HG03045 (cell line): ENCODE measurements around the gene EIF3J.
"Not testable (repeated sequence)": the region's sequence is repeated elsewhere in the genome, so short reads cannot be mapped to it uniquely, and the experiment has no call there.

ENCODE experiments used
- ATAC-seq: cut with Tn5 transposase; IDR thresholded peaks from one replicate; pipeline ENCODE4 v1.9.1; 2021; ENCODE audit warnings: mild to moderate bottlenecking, moderate library complexity; ENCODE audit not compliant: unreplicated experiment

EIF3J gene

DNA sequence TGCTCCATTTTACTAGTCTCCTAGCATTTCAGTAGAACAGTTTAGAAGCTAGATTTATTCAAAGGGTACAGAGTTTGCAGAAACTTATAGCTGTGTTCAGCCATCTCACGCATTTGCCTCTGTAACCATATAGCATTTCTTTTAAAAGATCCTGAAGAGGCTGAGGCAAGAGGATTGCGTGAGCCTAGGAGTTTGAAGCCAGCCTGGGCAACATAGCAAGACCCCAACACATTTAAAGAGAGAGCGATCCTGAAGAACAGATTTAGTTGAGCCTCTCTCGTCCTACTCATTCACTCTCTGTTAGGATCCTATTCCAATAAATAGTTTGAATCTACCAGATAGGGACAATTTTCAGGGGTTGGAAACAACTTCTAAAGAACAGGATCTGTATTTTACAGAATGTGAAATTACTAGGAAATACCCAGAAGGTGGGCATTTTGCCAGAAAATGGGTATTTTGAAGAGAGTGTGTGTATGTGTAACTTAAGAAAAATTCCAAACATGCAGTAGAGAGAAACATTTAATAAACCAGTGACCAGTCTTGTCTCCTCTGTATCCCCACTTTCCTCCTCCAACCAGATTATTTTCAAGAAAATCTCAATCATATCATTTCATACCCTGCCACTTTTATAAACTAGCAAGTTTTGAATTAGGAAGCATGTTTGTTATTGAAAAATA, 4.5 kb downstream of the EIF3J start:
- no peak for ATAC-seq

DNA sequence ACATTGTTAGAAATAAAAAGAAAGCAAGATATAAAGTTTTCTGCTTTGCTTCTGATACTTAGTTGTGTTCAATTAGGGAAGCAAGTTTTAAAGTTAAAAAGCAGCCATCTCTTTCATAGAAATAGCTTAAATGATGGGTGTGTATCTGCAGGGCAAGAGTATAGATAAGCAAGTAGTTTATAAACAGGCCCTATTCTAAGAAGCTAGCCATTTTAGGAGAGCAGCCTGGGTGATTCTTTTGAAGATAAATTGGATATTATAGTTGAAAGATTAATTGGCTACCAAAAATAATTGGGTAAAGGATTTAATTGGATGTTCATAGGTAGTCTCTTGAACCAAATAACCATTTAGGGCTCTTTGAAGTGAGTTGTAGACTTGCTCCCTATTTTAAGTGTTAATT, 5.6 kb downstream of the EIF3J start:
- ATAC-seq, result no peak

DNA sequence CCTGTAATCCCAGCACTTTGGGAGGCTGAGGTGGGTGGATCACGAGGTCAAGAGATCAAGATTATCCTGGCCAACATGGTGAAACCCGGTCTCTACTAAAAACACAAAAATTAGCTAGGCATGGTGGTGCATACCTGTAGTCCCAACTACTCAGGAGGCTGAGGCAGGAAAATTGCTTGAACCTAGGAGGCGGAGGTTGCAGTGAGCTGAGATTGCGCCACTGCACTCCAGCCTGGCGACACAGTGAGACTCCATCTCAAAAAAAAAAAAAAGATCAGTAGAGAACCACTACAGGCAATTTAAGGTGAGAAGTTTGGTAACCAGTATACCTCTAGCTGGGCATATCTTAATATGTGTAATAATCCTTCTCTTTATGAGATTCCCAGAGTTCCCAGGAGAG, 7.8 kb downstream of the EIF3J start:
- ATAC-seq, result not testable (repeated sequence)

DNA sequence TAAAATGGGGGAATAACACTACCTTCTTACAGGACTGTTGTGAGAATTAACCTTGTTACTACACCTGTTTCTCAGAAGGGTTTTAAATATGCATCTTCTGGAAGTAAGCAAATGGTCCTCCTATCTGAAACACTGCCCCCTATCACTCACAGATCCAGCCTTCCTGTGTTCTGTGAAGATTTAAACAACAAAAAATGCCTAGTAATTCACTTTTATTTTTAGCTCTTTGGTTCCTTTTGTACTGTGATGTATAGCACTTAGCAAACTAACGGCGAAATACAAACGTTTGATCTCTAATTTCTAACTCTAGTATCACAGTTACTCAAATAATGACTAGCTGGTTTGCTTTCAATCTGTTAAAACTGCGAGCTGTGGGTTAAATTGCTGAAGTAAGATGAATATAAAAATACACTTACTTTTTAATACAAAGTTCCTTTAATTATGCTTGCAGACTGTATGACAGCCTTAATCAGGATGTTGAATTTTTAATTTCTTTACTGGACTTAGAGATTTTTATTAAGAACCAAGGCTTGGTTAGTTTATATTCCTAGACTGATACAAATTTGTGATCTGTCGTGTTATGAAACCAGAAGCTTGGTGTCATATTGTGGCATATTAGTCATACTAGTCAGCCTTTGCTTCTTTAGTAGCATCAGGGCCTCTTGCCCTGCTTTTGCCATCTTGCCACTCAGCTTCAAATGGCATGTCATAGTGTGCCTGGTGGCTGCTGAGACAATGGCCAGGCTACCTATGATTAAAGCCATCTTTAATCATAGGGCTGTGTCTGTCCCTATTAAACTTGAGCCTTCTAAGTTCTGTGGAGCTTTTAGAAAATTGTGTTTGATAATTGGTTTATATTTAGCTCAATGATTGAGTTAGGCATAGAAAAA, 9.2 kb downstream of the EIF3J start:
- peak; percentile 56 for ATAC-seq

DNA sequence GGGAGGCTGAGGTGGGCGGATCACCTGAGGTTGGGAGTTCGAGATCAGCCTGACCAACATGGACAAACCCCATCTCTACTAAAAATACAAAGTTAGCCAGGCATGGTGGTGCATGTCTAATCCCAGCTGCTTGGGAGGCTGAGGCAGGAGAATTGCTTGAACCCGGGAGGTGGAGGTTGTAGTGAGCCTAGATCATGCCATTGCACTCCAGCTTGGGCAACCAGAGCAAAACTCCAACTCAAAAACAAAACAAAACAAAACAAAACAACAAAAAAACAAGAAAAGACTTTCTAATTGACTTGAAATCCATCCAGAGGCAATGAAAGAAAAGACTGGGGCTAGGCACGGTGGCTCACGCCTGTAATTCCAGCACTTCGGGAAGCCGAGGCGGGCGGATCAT, 12.2 kb downstream of the EIF3J start:
- not testable (repeated sequence) for ATAC-seq

DNA sequence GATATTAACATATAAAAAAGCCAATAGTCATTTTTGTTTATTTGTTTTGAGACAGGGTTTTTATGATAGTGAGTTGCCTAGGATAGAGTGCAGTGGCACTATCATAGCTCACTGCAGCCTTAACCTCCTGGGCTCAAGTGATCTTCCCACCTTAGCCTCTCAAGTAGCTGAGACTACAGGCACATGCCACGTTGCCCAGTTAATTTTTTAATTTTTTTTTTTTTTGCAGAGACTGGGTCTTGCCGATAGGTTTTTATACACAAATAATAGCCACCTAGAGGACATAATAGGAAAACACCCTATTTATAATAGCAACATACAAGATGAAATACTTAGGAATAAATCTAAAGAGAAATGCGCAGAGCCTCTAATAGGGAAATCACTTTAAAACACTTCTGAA, 13.3 kb downstream of the EIF3J start:
- ATAC-seq, result no peak

DNA sequence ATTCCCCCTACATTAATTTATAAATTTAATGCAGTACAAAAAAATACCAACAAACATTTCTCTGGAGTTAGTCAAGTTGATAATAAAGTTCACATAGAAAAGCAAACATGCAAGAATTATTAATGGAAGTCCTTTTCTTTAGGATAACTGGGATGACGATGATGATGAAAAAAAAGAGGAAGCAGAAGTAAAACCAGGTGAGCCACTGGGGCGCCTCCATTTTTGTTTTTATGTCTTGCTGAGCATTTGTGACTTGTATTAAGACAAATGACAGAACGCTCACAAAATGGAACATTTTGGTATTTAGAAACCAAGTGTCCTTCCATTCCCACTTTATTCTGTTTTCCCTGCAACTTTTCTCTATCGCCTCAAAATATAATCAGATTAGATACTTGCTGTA, 13.8 kb downstream of the EIF3J start:
- ATAC-seq, result no peak

DNA sequence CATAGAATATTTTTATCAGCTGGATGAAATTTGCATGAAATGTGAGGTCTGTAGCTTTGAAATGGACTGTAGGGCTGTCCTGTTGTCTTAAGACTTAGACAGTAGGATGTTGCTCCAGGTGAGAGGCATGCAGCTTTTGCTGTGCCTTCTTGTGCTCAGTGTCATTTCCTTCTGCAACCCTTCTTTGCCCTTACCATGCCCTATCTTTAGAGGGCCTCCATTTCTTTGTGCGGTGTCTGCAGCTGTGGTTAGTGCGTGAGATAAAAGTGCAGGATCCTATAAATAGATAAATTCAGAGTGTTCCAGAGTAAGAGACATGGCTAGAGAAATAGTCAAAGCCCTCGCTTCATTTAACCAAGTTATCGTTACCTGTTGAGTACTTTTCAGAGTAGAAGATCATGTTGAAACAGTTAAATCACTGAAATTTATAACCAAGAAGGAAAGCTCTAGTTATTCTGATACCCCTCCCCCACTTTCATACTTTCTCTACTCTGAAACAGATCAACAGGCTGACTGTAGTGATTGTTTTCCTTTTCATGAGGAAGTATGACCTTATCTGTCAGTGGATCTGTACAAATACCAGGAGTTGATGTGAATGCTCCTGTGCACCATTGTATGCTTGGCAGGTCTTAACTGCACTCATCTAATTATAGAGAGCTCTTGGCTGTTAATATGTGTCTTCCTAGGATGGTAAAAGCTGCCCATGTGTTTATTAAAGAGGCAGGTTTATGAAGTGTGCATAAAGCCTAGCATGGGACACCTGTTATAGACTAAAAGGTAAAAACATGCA, 18.2 kb downstream of the EIF3J start:
- no peak for ATAC-seq

DNA sequence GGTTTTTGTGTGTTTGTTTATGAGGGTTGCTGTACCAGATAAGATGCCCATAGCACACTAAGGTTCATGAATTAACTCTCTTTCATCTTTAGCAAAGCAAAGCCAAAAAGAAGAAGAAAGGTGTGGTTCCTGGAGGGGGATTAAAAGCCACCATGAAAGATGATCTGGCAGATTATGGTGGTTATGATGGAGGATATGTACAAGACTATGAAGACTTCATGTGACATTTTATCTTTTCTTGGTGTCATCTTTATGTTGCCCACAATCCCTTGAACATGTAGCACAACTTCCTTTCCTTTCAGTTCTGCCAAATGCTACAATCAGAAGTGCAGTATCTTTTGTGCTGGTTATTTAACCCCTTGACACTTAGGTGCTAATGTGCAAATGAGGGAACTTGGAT, 24.0 kb downstream of the EIF3J start:
- not testable (repeated sequence) for ATAC-seq

DNA sequence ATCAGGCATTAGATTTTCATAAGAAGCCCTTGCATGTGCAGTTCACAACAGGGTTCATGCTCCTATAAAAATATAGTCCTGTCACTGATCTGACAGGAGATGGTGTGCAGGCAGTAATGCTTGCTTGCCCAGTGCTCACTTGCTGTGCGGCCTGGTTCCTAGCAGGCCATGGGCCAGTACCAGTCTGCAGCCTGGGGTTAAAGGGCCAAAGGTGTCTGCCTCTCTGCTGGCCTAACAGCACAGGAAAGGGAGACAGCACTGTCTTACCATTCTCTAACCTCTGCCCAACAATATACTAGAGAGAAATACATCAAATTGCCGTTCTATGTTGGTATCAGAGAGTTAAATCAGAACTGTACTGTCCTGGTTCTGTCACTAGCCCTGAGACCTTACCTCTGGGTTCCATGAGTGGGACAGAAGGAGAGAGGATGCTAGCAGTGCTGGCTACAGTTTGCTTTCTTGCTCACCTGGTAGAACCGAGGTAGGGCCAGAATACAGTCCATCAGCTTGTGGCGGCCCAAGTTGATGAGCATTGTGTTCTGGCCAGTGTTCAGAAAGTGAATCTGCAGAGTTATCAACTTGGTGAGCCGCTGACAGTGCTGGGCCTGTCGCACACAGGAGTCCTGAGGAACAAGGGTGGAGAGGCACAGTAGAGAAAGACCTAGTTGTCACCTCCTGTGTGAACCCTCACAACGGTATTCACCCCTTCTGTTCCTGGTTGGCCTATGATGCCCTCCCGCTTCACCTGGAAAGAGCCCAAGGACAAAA, 28.6 kb downstream of the EIF3J start:
- no peak for ATAC-seq

DNA sequence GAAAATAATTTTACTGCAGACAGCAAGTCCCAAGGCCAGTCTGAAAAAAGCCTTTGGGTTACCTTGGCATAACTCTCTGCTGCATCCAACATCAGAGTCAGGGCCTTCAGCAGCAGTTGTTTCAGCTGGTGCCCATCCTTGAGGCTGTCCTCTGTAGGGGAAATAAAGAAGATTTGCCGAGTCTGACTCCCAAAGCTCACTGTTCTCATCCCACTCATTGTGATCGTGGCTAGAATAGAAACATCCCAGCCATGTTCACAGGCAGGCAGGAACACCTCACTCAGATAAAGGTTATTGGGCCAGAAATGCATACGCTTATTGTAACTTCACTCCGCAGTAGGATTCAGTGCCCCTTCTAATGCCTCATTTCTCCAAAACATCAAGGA, 29.2 kb downstream of the EIF3J start:
- no peak for ATAC-seq

DNA sequence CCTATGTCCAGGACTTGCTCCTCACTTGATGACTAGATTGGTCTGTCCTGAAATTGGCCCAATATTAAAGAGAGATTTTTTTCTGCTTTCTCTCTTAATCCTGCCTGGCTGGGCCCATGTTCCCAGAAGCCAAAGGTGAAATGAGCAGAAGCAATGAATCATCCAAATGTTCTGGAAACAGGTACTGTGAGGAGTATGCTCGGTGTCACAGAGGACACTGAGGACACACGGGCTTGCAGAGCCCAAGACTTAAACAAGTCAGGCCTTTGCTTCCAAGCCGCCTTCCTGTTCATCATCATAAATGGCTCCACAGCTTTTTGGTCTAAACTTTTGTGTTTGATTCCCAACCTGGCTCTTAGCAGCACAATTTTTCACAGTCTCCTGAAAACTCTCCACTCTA, 31.4 kb downstream of the EIF3J start:
- no peak for ATAC-seq

DNA sequence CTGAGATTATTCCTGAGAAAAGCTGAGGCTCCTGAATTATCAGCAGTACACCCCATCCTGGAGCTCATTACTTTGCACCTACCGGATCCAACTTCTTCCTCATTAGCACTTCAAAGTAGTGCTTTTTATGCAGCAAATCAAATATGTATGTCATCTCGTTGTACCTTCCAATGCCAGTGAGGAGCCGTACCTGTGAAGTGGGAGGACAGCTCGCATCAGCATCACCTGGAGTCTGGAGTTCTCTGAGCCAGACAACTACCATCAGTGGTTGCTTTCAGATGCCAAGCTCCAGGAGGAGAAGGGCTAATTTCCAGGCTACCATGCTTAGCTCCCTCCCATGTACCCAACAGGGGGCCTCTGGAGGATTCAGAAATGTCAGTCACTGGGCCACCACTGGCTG, 32.4 kb downstream of the EIF3J start:
- no peak for ATAC-seq

DNA sequence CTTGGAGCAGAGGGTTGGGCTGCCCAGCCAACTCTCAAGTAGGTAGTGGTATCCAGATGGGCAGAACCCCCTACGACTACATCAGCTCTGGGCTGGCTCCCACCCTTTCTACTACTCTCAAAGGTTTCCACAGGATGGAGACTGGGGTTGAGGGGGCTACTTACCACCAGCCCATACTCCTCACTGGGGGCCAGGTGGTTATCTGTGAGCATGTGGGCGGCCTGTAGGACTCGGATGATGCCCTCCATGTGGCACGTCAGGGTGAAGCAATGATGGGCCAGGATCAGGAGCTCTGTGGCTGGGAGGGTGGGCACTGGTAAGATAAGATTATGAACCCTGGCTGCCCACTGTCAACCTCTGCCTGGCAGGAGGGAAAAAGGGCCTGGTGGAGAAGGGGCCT, 33.4 kb downstream of the EIF3J start:
- ATAC-seq, result no peak

DNA sequence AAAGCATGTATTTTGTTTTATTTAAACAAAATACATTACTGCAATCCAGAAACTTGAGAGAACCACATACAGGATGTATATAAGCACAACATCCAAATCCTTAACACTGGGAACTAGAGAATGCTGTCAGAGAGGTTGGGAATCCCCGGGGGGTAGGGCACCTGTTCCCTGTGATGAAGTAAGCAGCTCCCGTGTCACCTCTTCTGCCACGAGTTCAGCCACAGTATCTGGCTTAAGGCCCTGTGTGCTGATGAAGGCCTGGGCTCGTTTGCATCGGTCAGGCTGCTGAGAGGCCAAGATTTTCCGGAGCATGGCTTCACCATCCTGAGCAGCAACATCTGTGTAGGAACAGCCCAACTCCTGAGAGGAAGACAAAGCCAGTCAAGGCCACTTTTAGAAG, 36.4 kb downstream of the EIF3J start:
- no peak for ATAC-seq

DNA sequence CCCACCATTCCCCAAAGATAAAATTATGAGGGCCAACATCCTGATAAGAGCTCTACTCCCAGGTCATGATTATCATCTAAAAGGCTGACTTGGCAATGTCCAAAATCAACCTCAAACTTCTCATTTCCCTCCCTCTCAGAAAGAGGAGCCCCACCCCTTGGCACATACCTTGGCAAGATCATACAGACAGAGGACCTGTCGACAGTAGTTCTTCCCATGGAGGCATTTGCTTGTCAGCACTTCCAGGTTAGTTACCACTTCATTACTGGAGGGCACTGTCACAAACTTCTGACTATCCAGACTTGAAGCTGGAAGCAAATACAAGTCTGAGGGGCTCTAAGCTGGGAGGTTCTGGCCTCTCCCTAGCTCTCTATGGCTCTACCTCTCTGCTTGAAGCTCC, 37.8 kb downstream of the EIF3J start:
- no peak for ATAC-seq

DNA sequence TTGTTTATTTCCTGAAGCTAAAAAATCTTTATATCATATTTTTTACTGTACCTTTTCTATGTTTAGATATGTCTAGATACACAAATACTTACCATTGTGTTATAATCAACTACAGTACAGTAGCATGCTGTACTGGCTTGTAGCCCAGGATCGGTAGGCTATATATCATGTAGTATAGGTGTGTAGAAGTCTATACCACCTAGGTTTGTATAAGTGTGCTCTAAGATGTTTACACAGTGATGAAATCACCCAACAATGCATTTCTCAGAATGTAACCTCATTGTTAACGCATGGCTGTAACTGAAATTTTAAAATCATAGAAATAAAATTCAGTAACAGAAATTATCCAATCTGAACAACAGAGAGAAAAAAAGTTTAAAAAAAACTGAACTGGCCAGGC, 43.2 kb downstream of the EIF3J start:
- no peak for ATAC-seq

DNA sequence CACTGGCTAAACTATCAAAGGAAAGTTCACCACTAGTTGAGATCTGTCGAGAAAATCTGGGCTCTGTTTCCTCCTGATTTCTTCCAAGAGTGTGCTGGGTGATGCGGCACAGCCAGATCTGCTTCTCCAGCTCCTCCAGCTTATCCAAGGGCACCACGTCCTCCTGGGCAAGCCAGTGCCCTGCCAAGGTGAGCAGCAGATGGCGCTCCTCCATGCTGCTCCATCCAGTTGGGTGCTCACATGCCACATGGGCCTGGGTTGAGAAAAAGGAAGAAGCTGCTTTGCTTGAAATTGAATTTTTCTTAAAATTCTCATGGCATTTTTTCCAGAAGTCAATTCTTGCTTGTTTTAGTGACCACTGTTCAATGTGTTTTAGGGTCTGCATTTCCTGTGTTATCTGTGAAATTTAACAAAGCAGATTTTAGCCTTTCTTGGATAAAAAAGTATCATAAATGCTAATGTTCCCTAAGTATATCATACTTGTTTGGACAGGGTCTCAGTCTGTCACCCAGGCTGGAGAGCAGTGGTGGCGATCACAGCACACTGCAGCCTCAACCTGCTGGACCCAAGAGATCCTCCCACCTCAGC, 47.3 kb downstream of the EIF3J start:
- no peak for ATAC-seq

DNA sequence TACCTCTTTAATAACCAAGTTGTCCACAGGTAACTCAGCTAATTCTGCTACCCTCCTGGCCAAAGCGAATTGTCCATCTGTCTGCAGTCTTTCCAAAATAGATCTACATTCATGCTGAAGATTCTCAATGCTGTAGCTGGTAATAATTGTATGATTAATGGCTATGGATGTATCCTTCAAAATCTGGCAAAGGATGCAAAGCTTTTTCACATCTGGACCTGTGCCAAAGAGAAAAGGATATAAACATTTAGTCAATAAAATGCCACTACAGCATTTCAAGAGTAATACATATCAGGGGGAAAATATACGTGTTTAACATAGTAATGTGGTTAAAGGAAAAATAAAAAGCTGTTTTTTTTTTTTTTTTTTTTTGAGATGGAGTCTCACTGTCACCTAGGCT, 48.7 kb downstream of the EIF3J start:
- no peak for ATAC-seq

DNA sequence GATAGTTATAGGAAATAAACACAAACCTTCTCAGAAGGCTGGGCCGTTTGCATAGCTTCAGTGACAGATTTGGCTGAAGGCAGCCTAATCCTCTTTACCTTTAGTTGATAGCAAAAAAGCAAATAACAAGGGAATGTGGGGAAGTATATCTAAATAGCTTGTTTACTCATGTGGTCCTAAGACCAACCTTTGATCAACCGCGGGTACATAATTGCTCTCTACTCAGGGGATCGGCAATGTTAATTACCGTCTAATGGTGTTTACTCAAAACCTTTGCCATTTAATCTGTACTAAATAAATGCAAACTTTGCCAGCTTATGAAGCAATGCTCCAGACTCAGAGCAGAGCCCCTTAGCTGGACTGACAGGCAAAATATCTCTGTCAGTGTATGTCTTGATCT, 51.6 kb downstream of the EIF3J start:
- no peak for ATAC-seq

DNA sequence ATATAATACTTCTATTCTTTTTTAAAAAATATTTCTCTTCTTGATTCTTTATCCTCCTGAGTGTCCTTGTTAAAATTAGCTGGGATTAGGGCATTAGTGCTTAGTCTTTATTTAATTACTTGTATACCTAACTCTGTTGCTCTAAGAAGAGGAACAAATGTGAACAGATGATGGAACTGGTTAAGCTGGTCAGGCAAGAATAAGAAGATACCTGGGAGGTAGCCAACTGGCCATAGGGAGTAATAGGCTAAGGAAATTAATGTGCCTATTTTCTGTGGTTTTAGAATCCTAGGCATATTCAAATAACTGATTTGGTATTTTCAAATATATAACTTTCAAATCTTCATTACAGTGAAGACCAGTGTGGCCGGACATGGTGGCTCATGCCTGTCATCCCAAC, 54.4 kb downstream of the EIF3J start:
- no peak for ATAC-seq
